Neutrophil (primary cell): ENCODE measurements around the gene ENPP7.

Experiments used
- H3K27ac ChIP-seq: fragments of 200-600 bp; sonication (generic); 2 replicates; pipeline ENCODE4 v1.5.1; 2016; ENCODE audit warnings: mild to moderate bottlenecking, moderate library complexity
- H3K27me3 ChIP-seq: fragments of 200-600 bp; sonication (generic); 2 replicates; pipeline ENCODE4 v1.6.0; 2016; ENCODE audit warnings: mild to moderate bottlenecking
- H3K36me3 ChIP-seq: fragments of 200-600 bp; sonication (generic); 2 replicates; pipeline ENCODE4 v1.5.1; 2017
- H3K4me1 ChIP-seq, 2 experiments: fragments of 200-600 bp in 1 of 2; sonication (generic) in 1 of 2; 1 replicate in 1 of 2; 2 replicates in 1 of 2; pipeline versions ENCODE4 v1.5.1 to v1.6.1; 2013 to 2016; ENCODE audit warnings: low read depth in 1 of 2, low read length in 1 of 2, mild to moderate bottlenecking in 1 of 2, moderate library complexity in 1 of 2; ENCODE audit not compliant: control insufficient read depth in 1 of 2, insufficient read depth in 1 of 2
- H3K4me3 ChIP-seq, 2 experiments: fragments of 200-600 bp in 1 of 2; sonication (generic) in 1 of 2; 1 replicate in 1 of 2; 2 replicates in 1 of 2; pipeline ENCODE4 v1.5.1; 2013 to 2016; ENCODE audit warnings: low read depth in 1 of 2, low read length in 1 of 2, mild to moderate bottlenecking in 1 of 2, moderate library complexity in 1 of 2
- H3K9me3 ChIP-seq: fragments of 200-600 bp; sonication (generic); 2 replicates; pipeline ENCODE4 v1.5.1; 2016
- TF ChIP-seq, protein P1 (sequence below): fragments of 200-600 bp; sonication (generic); IDR thresholded peaks from 2 replicates; pipeline ENCODE4 v1.5.1; 2016; ENCODE audit warnings: antibody characterized with exemption

Gene ENPP7

GRCh38 chr17:79730769-79731483 lies at the start of gene ENPP7:
TSS of gene ENPP7 (plus strand) at chr17:79730943. CDS start at chr17:79731140, 197 bp downstream.
- Histone ChIP-seq H3K4me1 (peaks cover 2 to 13% of the 10 kb centered on the region in 2 experiments), H3K27me3 (no peaks in the 10 kb centered on the region), H3K9me3 (no peaks in the 10 kb centered on the region), H3K4me3 (no peak within 1 kb of the TSS), H3K36me3 (no peaks in the 10 kb centered on the region), H3K27ac (no peak within 1 kb of the TSS)
- TF ChIP-seq, protein P1, sequence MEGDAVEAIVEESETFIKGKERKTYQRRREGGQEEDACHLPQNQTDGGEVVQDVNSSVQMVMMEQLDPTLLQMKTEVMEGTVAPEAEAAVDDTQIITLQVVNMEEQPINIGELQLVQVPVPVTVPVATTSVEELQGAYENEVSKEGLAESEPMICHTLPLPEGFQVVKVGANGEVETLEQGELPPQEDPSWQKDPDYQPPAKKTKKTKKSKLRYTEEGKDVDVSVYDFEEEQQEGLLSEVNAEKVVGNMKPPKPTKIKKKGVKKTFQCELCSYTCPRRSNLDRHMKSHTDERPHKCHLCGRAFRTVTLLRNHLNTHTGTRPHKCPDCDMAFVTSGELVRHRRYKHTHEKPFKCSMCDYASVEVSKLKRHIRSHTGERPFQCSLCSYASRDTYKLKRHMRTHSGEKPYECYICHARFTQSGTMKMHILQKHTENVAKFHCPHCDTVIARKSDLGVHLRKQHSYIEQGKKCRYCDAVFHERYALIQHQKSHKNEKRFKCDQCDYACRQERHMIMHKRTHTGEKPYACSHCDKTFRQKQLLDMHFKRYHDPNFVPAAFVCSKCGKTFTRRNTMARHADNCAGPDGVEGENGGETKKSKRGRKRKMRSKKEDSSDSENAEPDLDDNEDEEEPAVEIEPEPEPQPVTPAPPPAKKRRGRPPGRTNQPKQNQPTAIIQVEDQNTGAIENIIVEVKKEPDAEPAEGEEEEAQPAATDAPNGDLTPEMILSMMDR, result no peak

DNA sequence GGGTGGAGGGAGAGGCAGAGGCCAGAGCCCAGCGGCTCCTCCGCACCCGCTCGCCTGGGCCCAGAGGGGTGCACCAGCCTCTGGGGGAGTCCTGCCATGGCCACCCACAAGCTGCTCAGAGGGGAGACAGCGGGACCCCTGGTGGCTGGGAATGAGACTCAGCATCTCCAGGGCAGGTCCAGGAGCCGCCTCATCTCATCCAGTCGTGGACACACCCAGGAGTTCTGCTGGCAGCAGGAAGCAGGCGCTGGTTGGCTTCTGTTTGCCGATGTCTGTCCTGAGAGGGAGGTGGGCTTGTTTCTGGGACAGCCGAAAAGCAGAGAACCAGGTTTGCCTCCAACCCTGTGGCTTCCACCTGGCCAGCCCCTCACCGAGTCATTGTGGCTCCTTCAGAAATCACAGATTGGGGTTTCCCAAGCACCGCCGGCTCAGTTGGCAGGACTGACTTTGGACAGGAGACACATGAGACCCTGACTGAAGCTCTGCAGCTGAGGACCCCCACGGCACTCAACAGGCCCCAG lies 49.6 kb upstream of the ENPP7 start:
- Histone ChIP-seq H3K27me3 (peaks cover 15% of the 10 kb centered on the region), H3K4me3 (no peak overlapping the region), H3K27ac (no peak overlapping the region), H3K4me1 (no peaks in the 10 kb centered on the region), H3K36me3 (no peaks in the 10 kb centered on the region), H3K9me3 (no peaks in the 10 kb centered on the region)
- TF ChIP-seq, protein P1, result no peak

DNA sequence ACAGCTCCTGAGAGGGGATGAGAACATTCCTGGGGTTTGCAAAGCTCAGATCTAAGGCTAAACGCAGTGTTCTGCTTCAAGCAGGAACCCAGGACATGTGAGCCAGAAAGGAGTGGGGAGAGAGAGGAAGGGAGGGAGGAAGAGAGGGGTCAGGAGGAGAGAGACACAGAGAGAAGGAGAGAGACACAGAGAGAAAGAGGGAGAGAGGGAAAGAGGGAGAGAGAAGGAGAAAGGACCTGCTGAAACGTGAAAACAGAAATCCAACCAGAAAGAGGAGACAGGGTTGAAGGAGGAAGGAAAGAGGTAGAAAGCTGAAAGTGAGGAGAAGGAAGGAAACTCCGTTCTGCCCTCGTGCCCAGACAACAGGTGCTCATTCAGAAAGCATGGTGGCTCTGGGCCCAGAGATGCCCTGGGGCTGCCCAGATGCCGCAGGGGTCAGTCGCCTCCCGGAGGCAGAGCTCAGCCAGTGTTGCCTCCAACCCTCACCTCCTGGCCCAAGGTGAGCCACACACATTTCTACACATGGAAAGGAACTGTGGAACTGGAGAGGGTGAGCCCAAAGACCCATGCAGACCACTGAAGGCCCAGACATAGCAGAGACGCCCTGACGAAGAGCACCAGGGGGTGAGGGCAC lies 49.0 kb upstream of the ENPP7 start:
- no peak overlapping the region for H3K4me3 ChIP-seq
- peaks cover 15% of the 10 kb centered on the region for H3K27me3 ChIP-seq
- no peak overlapping the region for H3K27ac ChIP-seq
- H3K36me3 ChIP-seq, result no peaks in the 10 kb centered on the region
- TF ChIP-seq, protein P1, result no peak
- H3K9me3 ChIP-seq, result no peaks in the 10 kb centered on the region
- no peaks in the 10 kb centered on the region for H3K4me1 ChIP-seq

DNA sequence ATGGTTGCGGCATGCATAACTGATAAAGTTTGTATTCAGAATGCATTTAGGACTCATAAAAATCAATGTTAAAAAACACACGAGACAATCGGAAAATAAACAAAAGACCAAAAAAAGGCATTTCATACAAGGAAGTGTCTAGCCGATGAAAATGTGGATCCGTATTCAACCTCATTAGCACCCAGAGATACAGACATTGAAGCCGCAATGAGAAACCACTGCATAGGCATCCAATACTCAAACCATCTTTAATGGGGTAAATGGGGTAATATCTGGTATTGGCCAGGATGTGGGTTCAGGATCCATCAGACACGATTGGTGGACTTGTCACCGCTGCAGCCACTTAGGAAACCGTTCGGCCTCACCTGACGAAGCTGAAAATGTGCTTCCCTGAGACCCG lies 47.4 kb upstream of the ENPP7 start:
- peaks cover 15% of the 10 kb centered on the region for H3K27me3 ChIP-seq
- no peaks in the 10 kb centered on the region for H3K9me3 ChIP-seq
- no peak overlapping the region for H3K4me3 ChIP-seq
- H3K27ac ChIP-seq, result no peak overlapping the region
- no peaks in the 10 kb centered on the region for H3K36me3 ChIP-seq
- H3K4me1 ChIP-seq, result no peaks in the 10 kb centered on the region
- TF ChIP-seq, protein P1, result no peak

DNA sequence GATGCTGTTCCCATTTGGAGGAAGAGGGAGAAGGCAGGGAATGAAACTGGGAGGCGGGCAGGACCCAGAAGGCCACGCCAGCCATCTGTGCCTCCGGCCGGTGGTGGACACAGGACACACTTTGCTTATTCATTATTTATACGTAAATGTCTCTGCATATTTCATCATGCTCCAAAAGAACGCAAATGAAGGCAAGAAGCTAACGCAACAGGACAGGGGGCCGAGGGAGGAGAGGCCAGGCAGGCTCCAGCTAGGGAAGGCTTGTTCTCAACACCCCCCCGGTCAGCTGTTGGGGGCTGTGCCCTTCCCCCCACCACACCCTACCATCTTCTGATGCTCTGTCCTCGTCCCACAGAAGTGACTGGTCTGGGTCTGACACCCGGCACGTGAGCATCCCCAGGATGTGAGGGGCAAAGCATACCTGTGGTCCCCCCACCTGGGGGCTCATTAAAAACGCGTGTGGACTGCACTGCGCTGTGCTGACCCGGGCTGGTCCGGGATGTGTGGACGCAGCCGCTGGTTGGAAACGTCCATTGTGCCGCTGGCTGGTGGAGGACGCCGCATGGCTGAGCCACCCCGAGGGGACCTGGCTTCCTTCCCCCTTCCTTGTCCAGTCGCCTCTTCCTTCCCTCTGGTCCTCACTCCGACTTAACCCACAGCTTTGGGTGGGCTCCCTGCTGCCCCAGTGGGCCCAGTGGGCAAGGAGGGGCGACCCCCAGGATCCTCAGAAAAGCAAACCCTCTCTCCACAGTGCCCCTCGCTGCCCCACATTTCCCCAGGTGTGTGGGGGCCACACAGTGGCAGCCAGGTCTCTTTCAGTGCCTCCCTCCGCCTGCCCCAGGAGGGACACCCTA lies 46.4 kb upstream of the ENPP7 start:
- Histone ChIP-seq H3K4me3 (no peak overlapping the region), H3K27ac (no peak overlapping the region), H3K4me1 (no peaks in the 10 kb centered on the region), H3K9me3 (no peaks in the 10 kb centered on the region), H3K36me3 (no peaks in the 10 kb centered on the region), H3K27me3 (peaks cover 15% of the 10 kb centered on the region)
- TF ChIP-seq, protein P1, result no peak
